Urothelium cell line (cell line): ENCODE data around the gene KRT34.
"Not testable (repeated sequence)": the region's sequence is repeated elsewhere in the genome, so short reads cannot be mapped to it uniquely, and the experiment has no call there.

ENCODE experiments used
- DNase-seq: peaks from one replicate; pipeline ENCODE4 v3.0.0; 2011; ENCODE audit warnings: low spot score, mixed read lengths
- FAIRE-seq: peaks from 2 replicates; lab custom pipeline; 2011; peaks lifted over from hg19 to GRCh38; lab: Jason Lieb, UNC

The KRT34 gene

DNA sequence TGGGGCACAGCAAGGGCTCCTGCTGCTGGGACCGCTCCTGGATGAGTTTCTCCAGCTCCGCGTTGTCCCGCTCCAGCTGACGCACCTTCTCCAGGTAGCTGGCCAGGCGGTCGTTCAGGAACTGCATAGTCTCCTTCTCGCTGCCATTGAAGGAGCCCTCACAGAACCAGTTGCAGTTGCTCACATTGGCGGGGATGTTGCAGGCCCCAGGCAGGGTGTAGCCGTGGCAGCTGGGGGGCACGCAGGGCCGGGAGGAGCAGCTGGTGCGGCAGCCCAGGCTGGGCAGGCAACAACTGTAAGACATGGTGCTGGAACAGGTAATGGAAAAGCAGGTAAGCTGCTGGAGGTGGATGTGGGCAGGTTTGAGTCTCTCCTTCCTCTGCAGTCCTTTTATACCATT is at the start of gene KRT34:
TSS of gene KRT34 (minus strand) at position 364 of the 400 bp plus-strand sequence. CDS start at position 304, 60 bp downstream.
- FAIRE-seq, DNase-seq: not testable (repeated sequence)

DNA sequence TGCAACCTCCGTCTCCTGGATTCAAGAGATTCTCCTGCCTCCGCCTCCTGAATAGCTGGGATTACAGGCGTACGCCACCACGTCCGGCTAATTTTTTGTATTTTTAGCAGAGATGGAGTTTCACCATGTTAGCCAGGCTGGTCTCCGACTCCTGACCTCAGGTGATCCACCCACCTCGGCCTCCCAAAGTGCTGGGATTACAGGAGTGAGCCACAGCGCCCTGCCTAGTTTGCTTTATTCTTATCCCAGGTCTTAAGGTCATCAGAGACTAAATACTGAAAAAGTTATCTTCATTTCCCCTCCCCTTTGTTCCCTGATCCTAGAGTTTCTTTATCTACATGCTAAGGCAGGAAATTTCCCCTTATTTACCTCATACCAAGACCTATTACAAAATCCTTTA is 48.3 kb upstream of the KRT34 start:
- not testable (repeated sequence) for DNase-seq, FAIRE-seq

DNA sequence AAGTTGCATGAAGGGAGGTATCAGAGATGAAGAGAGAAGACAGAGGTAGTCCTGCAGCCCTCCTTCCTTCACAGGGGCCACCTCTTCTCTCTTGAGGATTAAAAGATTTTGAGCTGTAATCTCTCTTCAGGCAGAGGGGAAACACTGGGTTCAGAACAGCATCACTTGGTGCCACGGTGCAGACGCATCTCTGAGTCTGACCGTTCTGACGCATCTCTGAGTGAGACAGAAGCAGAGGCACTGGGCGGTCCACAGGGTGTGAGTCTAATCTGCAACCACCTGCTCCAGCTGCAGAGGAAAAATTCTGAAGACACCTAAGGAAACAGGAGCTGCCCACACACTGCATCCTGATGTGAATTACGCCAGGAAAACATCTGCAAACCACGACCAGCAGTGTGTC is 47.6 kb upstream of the KRT34 start:
- FAIRE-seq (no peak), DNase-seq (no peak)

DNA sequence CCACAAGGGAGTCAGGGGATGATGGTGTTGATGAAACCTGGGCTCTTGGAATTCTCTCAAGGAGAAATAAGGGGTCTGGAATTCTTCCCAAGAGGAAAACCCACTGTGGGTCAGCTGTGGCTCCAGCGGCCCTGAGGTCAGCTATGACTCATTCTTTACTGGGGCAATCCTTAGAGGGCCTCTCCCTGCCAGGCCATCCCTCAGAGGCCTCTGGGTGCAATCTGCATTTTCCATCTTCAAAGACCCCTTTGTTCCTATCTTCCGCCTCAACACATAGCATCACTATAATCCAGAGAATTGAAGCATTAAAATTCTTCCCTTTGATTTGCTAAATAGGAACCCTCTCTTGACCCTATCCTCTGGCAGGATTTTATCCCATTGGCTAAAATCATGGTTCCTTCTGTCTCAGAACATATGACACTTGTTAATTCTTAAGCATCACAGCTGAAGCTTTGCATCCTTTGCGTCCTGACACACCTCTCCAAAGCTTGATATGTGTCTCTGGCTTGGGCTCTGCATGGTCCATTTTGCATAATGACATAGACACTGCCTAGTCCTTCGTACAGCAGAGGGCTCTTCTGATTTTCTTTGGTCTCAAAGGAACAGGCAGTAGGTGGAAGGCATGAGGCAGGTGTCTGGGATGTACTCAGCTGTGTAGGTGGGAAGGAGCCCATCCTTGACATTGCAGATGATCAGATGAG is 46.6 kb upstream of the KRT34 start:
- FAIRE-seq (no peak), DNase-seq (no peak)

DNA sequence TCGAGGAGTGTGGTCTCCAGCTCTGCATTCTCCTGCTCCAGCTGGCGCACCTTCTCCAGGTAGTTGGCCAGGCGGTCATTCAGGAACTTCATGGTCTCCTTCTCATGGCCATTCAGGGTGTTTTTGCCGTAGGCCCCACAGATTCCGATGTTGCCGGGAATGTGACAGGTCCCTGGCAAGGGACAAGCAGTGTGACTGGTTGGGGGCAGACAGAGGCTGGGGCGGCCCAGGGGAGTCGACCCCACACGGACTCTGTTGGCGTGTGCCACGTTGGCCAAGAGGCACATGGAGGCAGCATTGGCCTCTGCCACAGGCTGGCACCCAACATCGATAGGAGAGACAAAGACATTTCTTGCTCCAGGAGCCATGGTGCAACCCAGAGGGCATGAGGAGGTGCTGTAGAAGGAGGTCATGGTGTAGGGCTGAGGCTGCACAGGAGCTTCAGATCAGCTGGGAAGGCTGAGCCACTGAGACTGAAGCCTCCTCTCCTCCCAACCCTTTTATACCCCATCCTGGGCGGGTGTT is 42.1 kb upstream of the KRT34 start, which contains the start of gene KRT37:
TSS of gene KRT37 (minus strand) at position 475 of the 525 bp plus-strand sequence. CDS start at position 413, 62 bp downstream.
- no peak for DNase-seq
- FAIRE-seq = no peak

DNA sequence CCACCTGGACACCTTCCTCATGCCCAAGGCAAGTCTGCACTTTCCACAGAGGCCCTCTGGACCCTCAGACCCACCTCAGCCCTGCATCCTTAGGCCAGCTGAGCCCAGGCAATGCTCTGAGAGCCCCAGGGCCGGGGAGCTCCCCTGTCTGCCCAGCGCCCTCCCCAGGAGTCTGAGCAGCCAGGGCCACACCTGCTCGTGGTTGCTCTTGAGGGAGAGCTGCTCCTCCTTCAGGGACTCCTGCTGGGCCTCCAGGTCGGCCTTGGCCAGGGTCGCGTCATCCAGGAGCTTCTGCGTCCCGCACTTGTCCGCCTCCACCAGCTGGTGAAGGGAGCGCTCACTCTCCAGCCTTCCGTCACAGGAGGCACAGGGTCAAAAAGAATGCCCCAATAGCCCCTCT is 40.5 kb upstream of the KRT34 start:
- not testable (repeated sequence) for FAIRE-seq, DNase-seq

DNA sequence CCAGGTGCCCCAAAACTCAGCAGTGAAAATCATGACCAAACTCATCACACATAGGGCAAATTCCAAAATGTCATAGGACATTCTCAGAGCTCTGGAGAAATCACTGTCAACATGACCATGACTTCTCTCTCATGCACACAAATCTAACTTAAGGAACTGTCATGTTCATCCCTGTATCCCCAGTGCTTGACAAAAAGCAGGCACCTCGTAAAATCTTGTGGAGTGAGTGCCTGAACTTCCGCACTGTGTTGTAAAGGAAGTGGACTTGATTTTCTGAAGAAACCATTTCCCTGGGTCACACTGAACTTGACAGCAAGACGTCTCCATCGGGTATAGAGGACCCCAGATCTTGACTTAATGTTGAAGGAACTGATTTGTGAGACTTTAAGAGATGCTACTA is 39.5 kb upstream of the KRT34 start:
- no peak for DNase-seq
- FAIRE-seq = no peak

DNA sequence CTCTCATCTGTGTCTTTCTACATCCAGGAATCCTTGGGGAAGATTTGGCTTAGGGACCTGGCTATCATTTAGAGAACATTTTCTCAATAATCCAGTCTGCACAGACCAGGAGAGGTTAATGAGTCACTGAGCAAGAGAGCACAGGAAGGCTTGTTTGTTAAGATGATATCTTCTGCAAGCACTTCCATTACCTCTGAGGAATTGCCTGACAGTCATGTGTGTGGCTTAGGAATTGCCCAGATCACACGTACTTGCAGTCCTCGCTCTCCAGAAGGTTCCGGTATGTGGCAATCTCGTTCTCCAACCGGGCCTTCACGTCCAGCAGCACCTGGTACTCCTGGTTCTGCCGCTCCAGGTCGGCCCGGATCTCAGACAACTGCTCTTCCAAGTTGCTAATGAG is 39.0 kb upstream of the KRT34 start:
- DNase-seq (no peak), FAIRE-seq (no peak)

DNA sequence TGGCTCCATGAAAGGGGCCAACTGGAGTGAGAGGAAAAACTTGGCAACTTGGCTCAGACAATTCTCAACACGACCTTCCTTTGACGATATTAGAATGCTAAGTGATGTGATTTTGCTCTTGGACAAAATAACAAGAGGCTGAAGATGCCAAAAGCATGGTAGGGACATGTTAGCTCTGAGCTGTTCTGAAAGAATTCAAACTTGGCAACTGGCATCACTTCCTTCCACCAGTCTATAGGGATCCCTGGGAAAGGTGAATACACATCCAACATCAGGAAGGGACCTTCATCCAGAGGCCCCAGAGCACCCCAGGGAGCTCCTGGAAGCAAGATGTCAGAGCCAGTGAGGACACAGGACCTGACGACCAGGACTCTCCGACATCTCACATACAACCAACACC is 38.0 kb upstream of the KRT34 start:
- no peak for FAIRE-seq
- DNase-seq = no peak

DNA sequence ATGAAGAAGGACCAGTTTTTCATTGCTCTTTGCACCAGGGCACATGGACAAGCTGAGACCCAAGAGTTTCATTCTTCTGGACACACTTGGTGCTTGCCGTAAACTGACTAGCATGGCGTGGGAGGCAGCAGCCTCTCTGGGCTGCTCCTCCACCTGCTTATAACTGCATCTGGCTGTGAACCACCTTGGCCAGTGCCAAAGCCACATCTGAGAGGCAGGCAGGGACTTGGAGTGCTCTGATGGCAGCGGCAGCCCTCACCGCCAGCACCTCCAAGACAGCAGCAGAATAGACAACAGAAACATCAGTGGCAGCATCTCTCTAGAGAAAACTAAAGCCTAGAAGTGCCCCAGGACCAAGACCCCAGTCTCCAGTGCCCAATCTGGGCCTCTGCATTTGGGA is 37.6 kb upstream of the KRT34 start:
- FAIRE-seq = no peak

DNA sequence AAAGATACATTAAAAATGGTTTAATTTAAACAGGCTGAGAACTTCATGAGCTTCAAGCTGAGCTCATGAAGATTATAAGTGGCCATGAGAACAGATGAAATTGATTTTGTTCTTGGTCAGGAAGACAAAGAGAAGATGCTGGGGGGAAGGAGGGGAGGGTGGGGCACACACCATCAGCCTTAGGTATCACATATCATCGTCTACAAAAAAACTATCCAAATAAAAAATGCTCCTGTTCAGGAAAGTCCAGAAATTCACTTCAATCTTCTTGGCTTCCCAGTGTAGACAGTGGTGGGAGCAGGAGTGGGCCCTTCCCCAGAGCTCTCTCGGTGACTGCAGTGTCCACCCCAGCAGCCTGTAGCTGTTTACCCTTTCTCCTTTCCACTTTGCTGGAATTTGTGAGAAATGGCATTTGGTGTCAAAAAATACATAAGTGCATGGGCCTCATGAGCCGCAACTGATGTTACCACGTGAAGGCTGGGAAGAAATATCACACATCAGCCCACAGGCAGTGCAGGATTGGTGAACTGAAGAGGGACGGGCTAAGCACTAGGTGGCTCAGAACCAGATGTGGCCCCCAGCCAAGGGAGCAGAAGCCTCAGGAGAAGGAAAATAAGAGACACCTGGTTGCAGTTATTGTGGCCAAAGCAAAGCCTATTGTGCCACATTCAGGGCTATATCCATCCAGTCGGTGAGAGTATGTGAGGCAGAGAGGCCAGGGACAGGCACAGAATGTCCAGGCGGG is 36.2 kb upstream of the KRT34 start:
- DNase-seq = no peak
- FAIRE-seq = no peak

More for the DNA sequence above, 37.6 kb upstream of the KRT34 start:
- no peak for DNase-seq

DNA sequence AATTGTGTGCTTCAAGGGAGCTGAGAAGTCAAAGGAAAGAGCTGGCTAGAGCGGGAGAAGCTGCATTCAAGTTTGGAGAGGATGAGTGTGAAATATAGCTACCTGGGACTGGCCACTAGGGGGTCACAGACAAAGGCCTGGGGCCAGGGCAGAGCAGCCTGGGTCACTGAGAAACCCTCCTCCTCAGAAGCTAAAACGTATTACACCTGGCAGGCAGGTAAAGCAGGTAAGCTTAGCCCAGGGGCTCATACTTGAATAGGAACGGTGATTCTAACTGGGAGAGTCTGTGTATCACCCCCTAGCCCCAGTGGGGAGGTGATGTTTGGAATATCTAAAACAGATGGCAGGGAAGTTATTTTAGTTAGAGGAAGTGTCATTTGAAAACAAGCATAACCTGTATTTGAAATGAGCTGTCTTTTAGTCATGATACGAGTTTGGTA is 35.5 kb upstream of the KRT34 start:
- DNase-seq (peak; percentile 31), FAIRE-seq (no peak)

DNA sequence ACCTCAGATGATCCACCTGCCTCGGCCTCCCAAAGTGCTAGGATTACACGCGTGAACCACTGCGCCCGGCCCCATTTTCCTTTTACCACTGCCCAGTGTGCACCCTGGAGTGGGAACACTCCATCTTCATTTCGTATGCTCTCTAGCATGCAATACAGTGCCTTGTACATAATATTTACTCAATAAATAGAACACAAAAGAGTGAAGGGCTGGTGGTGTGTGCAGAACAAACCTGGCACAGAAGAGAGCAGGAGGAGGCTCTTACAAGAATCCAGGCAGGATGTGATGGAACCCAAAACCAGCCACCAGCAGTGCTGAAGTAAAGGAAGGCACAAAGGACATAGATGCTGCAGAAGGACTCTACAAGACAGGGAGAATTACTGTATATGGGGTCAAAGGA is 35.0 kb upstream of the KRT34 start:
- no peak for FAIRE-seq
- no peak for DNase-seq

DNA sequence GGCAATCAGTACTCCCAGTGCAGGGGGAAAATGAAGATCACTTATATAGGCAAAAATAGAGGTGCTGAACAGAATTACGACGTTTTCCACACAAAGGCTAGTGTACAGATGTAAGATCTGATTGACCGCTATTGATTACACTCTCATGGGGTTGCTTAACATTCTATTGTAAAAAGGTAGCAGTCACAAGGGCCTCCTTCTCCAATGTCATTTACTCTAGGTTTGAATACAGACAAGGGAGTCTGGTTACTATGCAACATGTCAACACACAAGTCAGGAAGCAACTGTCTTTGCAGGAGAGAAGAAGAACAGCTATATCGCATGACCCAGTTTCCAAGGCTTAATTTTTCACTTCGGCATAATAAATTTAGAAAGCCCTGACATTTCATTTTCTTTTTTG is 34.4 kb upstream of the KRT34 start:
- DNase-seq = no peak
- no peak for FAIRE-seq

DNA sequence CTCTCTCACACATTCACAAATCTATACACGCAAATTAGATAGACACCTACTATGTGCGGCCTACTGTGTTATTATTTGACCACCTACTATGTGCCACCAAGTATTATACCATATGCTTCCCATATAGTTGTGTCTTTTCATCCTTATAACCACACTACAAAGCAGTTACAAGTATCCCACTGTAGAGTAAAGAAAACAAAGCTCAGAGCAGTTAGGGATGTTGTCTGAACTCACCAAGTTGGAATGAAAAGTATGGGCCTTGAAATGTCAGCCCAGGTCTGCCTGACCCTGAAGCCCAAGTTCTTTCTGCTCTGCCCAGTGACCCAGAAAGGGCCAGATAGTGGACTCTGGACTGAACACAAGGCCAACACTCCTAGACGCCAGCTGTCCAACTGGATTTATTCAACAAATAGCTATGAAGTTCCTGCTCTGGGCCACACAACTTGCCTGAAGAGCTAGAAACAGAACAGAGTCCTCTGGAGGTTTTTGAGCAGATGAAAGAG is 33.8 kb upstream of the KRT34 start:
- FAIRE-seq (no peak), DNase-seq (no peak)

DNA sequence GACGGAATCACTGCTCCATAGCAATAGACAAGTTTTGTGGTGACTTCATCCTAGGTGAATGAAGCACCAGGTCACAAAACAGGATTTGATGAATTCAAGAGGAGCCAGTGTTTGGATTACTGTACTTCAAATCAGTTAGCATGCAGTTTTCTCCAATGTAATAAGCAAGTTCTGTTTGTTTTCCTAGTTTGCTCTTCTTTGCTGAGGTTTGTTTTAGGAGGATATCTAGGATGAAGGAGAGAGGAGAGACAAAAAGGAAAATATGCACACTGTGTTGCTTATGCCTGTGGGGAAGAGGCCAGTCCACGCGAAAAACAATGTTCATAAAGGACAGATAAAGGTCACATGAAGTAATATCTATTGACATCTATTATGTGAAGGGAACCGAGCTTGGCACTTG is 33.3 kb upstream of the KRT34 start:
- peak; percentile 40 for FAIRE-seq
- DNase-seq = no peak

DNA sequence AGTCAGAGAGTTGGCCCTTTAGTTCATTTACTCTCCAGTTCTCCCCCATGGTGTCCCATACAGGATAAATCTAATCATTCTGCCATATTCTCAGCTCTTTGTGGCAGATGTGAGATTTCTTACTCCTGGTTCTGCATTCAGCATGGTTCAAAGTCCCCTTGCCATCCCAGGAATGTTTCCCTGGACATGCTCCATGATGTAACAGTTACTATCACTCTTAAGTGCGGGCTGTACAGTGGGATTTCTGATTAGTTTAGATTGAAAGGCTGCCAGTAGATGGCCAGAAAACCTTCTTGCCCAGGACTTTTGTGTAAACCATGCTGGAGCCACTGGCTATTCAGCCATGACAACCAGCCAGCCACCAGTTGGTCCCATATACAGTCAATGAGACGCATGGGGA is 31.9 kb upstream of the KRT34 start:
- FAIRE-seq (no peak), DNase-seq (no peak)

DNA sequence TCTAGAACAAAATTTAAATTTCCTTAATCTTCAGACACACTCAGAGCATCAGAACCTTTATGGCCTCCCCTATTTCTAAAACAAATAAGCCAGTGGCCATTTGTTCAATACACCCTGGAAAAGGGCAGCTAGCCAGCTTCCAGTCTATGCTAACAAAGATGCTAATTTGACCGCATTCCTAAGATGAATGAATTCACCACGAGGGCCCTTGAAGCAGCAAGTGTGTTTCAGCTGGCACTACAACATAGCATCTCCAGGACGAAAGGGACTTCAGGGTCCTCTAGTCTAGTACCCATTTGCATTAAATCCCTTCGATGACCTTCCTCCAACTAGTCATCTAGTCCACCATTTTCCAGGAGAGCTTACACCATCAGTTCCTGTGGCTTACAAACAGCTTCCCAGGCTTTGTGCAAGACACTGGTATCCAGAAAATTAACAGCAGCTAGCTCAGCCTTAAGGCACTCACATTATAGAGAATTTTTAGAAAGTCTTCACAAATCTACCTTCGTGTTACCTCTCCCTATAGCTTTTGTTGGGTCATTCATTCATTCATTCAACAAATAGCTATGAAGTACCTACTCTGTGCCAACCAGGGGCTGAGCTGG is 31.3 kb upstream of the KRT34 start:
- no peak for FAIRE-seq
- no peak for DNase-seq

DNA sequence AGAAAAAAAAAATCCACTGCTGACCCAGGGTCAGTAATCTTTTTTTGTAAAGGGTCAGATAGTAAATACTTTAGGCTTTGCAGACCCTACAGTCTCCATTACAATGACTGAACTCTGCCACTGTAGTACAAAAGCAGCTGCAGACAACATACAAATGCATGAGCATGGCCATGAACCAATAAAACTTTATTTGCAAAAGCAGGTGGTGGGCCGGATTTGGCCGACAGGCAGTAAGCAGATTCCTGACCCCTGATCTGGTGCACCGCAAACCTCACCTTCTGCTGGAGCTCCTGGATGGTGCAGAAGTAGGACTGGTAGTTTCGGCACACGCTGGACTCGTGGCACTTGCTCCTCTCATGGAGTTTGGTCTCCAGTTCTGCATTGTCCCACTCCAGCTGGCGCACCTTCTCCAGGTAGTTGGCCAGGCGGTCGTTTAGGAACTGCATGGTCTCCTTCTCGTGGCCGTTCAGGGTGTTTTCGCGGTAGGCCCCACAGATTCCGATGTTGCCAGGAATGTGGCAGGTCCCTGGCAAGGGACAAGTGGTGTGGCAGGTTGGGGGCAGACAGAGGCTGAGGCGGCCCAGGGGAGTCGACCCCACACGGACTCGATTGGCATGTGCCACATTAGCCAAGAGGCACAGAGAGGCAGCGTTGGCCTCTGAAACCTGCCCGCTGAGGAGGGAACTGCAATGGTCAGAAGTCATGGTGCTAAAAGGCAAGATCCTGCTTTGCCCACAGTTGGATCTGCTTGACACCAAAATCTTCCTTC is 29.1 kb upstream of the KRT34 start:
- DNase-seq (no peak), FAIRE-seq (peak; percentile 50)

DNA sequence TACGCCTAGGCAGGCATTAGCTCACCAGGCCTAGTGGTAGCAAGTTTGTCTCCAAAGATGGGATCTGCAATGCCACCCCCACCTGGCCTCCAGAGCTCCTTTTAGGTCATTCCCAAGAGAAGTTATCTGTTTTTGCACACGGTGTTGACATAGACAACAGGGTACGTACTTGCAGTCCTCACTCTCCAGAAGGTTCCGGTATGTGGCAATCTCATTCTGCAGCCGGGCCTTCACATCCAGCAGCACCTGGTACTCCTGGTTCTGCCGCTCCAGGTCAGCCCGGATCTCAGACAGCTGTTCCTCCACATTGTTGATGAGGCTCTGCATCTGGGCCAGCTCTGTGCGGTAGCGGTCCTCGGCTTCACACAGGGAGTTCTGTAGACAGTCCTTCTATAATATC is 25.1 kb upstream of the KRT34 start:
- FAIRE-seq = no peak

DNA sequence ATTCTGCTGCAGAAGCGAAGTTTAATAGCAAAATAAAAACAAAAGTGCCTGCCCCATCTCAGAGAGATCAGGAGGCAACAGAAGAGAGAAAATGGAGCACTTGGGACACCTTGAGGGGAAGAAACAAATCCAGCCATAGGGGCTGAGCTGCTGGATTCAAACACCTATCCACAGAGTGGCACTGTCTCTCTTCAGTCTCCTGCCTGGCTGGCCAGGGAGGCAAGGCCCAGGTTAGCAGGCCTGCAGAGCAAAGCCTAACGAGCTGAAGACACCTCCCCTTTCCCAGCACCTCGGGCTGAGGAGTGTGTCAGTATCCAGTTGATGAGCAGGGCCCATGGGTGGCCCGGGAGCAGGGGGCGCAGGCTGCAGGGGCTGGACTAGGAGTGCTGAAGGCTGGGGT is 24.1 kb upstream of the KRT34 start:
- FAIRE-seq = no peak
- no peak for DNase-seq

More for the DNA sequence above, 25.1 kb upstream of the KRT34 start:
- DNase-seq = no peak
